PC-3 (cell line): ENCODE measurements around the gene IL20RB. TPM values are rescaled to one million over a fixed set of nuclear protein-coding genes. Genes with fewer than 3 reads are reported as not detected.

Source experiments
- ATAC-seq: fragments of 200-7000 bp; cut with Tn5 transposase; 2 replicates; pipeline ENCODE4 v1.9.1; 2020; ENCODE audit warnings: mild to moderate bottlenecking, moderate library complexity
- BruUV-seq: library from RNA; stranded (reverse); fragments of 400-500 nt; replicated peaks from 2 replicates; lab custom pipeline; 2021; lab: Mats Ljungman, UMichigan
- CTCF ChIA-PET: fragments of 300-600 bp; sonication (Branson Sonifier 250); formaldehyde crosslinking; loops from one replicate; lab custom pipeline; 2022; ENCODE audit warnings: antibody characterized with exemption; lab: Charles Lee
- POLR2A ChIA-PET: fragments of 300-600 bp; sonication (Branson Sonifier 250); formaldehyde crosslinking; loops from one replicate; lab custom pipeline; 2022; ENCODE audit warnings: antibody characterized with exemption; ENCODE audit not compliant: unreplicated experiment; lab: Charles Lee
- DNase-seq: peaks from one replicate; pipeline ENCODE4 v3.0.0-alpha.2; 2015
- H2AFZ ChIP-seq: fragments of 300-600 bp; sonication (generic); 2 replicates; pipeline ENCODE4 v1.6.0; 2016; ENCODE audit warnings: antibody characterized with exemption, low read length
- H3F3A ChIP-seq: fragments of 300-600 bp; sonication (generic); one replicate; pipeline ENCODE4 v1.6.0; 2017; ENCODE audit warnings: antibody characterized with exemption, low read length, control low read depth, mild to moderate bottlenecking; ENCODE audit not compliant: unreplicated experiment
- H3K27ac ChIP-seq: fragments of 300-600 bp; sonication (generic); 2 replicates; pipeline ENCODE4 v1.5.1; 2016; ENCODE audit warnings: mild to moderate bottlenecking, low read length
- H3K27me3 ChIP-seq: fragments of 300-600 bp; sonication (generic); 2 replicates; pipeline ENCODE4 v1.6.1; 2016; ENCODE audit warnings: low read length, mixed read lengths
- H3K36me3 ChIP-seq: fragments of 300-600 bp; sonication (generic); 2 replicates; pipeline ENCODE4 v1.6.1; 2016; ENCODE audit warnings: low read depth, mixed run types, low read length, mixed read lengths
- H3K4me1 ChIP-seq: fragments of 300-600 bp; sonication (generic); 2 replicates; pipeline ENCODE4 v1.5.1; 2016; ENCODE audit warnings: low read length; ENCODE audit not compliant: insufficient read depth
- H3K4me2 ChIP-seq: fragments of 300-600 bp; sonication (generic); 2 replicates; pipeline ENCODE4 v1.6.0; 2016; ENCODE audit warnings: low read length
- H3K4me3 ChIP-seq: fragments of 300-600 bp; sonication (generic); 2 replicates; pipeline ENCODE4 v1.5.1; 2016; ENCODE audit warnings: mild to moderate bottlenecking, low read length, mixed read lengths
- H3K79me2 ChIP-seq: fragments of 300-600 bp; sonication (generic); 2 replicates; pipeline ENCODE4 v1.6.1; 2017; ENCODE audit warnings: low read length, mixed read lengths
- H3K9ac ChIP-seq: fragments of 300-600 bp; sonication (generic); 2 replicates; pipeline ENCODE4 v1.6.0; 2016; ENCODE audit warnings: mild to moderate bottlenecking, low read length
- H3K9me2 ChIP-seq: fragments of 300-600 bp; sonication (generic); replicated peaks from 2 replicates; pipeline ENCODE4 v1.6.1; 2016; ENCODE audit warnings: mixed run types, low read length, mixed read lengths
- H3K9me3 ChIP-seq: fragments of 300-600 bp; sonication (generic); 2 replicates; pipeline ENCODE4 v1.6.1; 2016; ENCODE audit warnings: low read length, mixed read lengths
- H4K20me1 ChIP-seq: fragments of 300-600 bp; sonication (generic); 2 replicates; pipeline ENCODE4 v1.6.1; 2016; ENCODE audit warnings: low read length, mixed read lengths
- EZH2 ChIP-seq: fragments of 300-600 bp; sonication (generic); IDR thresholded peaks from one replicate; pipeline ENCODE4 v1.6.1; 2017; ENCODE audit warnings: antibody characterized with exemption, mild to moderate bottlenecking, low read length; ENCODE audit not compliant: unreplicated experiment
- EZH2phosphoT487 ChIP-seq: fragments of 300-600 bp; sonication (generic); IDR thresholded peaks from 2 replicates; pipeline ENCODE4 v1.6.1; 2018; ENCODE audit warnings: mild to moderate bottlenecking, antibody characterized with exemption, low read length, borderline replicate concordance
- intact Hi-C: fragments of 100-400 bp; cut with micrococcal nuclease; formaldehyde crosslinking; loops from 2 replicates; pipeline ENCODE4 v1.9.0; 2023
- total RNA-seq: library from RNA; depleted of rRNA; stranded (reverse); fragments of >200 nt; gene quantifications from 2 replicates; pipeline ENCODE4 v1.2.3, GENCODE V29; 2014
- TF ChIP-seq, protein P1 (sequence below): fragments of 300-600 bp; sonication (generic); conservative IDR thresholded peaks from 2 replicates; pipeline ENCODE4 v1.5.1; 2017; ENCODE audit warnings: antibody characterized with exemption, low read depth, mild to moderate bottlenecking, low read length

Gene IL20RB
- total RNA-seq, 1 experiment from 2014 or later: 0.73 TPM

DNA sequence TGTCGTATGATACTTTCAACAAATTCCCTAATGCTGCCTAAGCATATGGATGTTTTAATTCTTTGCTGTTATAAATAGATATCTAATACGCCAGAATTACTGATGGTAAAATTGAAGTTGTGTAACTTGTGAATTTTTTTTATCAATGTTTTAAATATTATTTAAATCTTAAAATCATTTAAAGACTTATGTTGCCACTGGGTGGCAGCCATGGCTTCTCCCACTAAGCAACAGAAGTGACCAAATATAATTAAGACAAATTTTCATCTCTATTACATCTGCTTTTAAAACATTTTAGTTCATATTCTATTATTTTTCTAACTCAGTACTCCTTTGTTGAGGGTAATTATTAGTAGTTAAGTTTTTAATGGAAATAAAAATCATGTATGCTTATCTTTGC lies 8.1 kb upstream of the IL20RB start:
- no peaks in the 10 kb centered on the region for H3K9me3 ChIP-seq
- intact Hi-C loops: loop anchor here (1.0 kb wide), 1 partner anchor 64 kb away; no protein-coding TSS in a partner anchor
- no peaks in the 10 kb centered on the region for H3K9me2 ChIP-seq
- no peak overlapping the region for H3K9ac ChIP-seq
- no peaks in the 10 kb centered on the region for H3K27me3 ChIP-seq
- H3K79me2 ChIP-seq: no peaks in the 10 kb centered on the region
- H2AFZ ChIP-seq: no peak overlapping the region
- no peak overlapping the region for H3K4me2 ChIP-seq
- H3K4me3 ChIP-seq: no peak overlapping the region
- H4K20me1 ChIP-seq: no peaks in the 10 kb centered on the region
- POLR2A ChIA-PET: no interaction called here
- H3K27ac ChIP-seq: no peak overlapping the region
- CTCF ChIA-PET: no interaction called here
- ATAC-seq (no peak), DNase-seq (no peak)
- no TSS peak for BruUV-seq
- H3K4me1 ChIP-seq: no peaks in the 10 kb centered on the region
- peaks cover 5% of the 10 kb centered on the region; the same call in 1 of the 2 replicates for H3K36me3 ChIP-seq
- TF ChIP-seq, protein P1, sequence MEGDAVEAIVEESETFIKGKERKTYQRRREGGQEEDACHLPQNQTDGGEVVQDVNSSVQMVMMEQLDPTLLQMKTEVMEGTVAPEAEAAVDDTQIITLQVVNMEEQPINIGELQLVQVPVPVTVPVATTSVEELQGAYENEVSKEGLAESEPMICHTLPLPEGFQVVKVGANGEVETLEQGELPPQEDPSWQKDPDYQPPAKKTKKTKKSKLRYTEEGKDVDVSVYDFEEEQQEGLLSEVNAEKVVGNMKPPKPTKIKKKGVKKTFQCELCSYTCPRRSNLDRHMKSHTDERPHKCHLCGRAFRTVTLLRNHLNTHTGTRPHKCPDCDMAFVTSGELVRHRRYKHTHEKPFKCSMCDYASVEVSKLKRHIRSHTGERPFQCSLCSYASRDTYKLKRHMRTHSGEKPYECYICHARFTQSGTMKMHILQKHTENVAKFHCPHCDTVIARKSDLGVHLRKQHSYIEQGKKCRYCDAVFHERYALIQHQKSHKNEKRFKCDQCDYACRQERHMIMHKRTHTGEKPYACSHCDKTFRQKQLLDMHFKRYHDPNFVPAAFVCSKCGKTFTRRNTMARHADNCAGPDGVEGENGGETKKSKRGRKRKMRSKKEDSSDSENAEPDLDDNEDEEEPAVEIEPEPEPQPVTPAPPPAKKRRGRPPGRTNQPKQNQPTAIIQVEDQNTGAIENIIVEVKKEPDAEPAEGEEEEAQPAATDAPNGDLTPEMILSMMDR: peak; percentile 32; the same call in 1 of the 2 replicates
- TF ChIP-seq EZH2: no peak
- H3F3A ChIP-seq: no peaks in the 10 kb centered on the region

DNA sequence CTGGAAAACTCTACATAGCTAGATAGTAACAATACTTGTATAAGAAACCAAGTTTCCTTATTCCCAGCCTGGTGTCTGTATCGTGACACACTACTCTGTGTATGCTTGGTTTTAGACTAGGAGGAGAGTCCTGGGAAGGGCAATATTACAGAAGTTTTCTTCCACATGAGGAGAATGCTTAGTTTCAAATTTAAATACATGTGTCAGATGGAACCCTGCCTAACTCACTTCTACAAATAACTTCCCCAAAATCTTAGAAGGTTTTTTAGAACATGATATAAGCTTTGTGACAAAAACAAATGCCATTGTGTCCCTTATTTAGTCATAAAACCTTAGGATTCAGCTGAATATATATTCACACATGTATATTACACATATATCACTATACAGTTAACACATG lies 7.2 kb upstream of the IL20RB start:
- Histone ChIP-seq H3K4me1 (peaks cover 9% of the 10 kb centered on the region), H3K9me3 (no peaks in the 10 kb centered on the region), H3K27ac (no peak overlapping the region), H3F3A (no peaks in the 10 kb centered on the region), H4K20me1 (no peaks in the 10 kb centered on the region), H3K4me2 (no peak overlapping the region), H3K4me3 (no peak overlapping the region), H2AFZ (no peak overlapping the region), H3K27me3 (no peaks in the 10 kb centered on the region), H3K9ac (no peak overlapping the region), H3K79me2 (no peaks in the 10 kb centered on the region), H3K36me3 (peaks cover 4% of the 10 kb centered on the region; the same call in 1 of the 2 replicates), H3K9me2 (no peaks in the 10 kb centered on the region)
- ChIA-PET CTCF (no interaction called here), POLR2A (no interaction called here)
- ATAC-seq (no peak), DNase-seq (no peak)
- no TSS peak for BruUV-seq
- intact Hi-C loops: no loop called here
- TF ChIP-seq EZH2 (no peak), EZH2phosphoT487 (no peak)
- TF ChIP-seq, protein P1: no peak

DNA sequence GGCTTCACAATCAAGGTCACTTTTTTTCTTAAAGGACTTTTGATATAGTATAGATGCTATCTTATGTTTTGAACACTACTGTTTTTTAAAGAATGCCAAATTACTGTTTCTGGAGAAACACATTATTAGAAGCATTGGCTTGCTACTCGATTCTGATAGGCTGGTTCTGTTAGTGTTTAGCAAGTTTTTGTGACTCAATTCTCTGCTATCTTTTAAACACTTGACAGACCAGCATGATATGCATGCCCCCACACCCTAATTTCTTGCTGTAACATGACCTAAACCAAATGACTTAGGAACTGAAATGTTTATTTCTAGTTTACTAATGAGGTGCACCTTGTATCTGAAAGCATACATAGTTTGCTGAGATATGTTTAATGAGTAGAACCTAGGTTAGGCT lies 5.5 kb upstream of the IL20RB start:
- H3F3A ChIP-seq: no peaks in the 10 kb centered on the region
- H2AFZ ChIP-seq: no peak overlapping the region
- H3K79me2 ChIP-seq: no peaks in the 10 kb centered on the region
- BruUV-seq: no TSS peak
- H4K20me1 ChIP-seq: no peaks in the 10 kb centered on the region
- H3K27me3 ChIP-seq: no peaks in the 10 kb centered on the region
- DNase-seq (no peak), ATAC-seq (no peak)
- H3K36me3 ChIP-seq: no peaks in the 10 kb centered on the region
- H3K27ac ChIP-seq: no peak overlapping the region
- H3K4me1 ChIP-seq: peaks cover 20% of the 10 kb centered on the region
- H3K4me2 ChIP-seq: no peak overlapping the region
- H3K9me3 ChIP-seq: no peaks in the 10 kb centered on the region
- POLR2A ChIA-PET: no interaction called here
- H3K4me3 ChIP-seq: no peak overlapping the region
- no peak overlapping the region for H3K9ac ChIP-seq
- intact Hi-C loops: no loop called here
- CTCF ChIA-PET: no interaction called here
- TF ChIP-seq, protein P1: no peak
- TF ChIP-seq EZH2phosphoT487 (no peak), EZH2 (no peak)
- no peaks in the 10 kb centered on the region for H3K9me2 ChIP-seq
